ENCODE results near the gene IGSF6. TPM values are rescaled to one million over a fixed set of nuclear protein-coding genes. Genes with fewer than 3 reads are reported as not detected.
A peak's percentile ranks its signal among the peaks of the same experiment; 100 is the strongest.

IGSF6 gene
- polyA plus RNA-seq, 2 donors = 0.45 to 1.1 TPM

DNA sequence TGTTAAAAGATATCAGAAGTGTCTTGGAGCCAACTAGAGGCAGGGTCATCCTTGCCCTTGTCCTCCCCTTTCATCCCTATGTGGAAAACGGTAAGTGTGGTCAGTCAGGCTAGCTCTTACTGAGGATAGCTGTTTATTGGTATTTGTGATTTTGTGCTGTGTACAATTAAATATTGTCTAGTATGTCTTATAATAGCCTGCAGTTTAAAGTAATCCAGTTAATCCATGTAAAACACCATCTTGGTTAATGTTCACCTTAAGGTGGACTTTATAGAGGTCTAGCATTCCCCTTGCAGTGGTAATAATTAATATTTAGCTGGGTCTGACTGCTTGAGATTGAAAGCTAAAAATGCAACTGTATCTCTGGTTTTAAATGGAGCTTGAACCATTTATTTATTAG, 27.4 kb downstream of the IGSF6 start:
- no peak overlapping the region for H3K27ac ChIP-seq (ENCODE audit: low read depth in 2 of 2, low read length in 1 of 2)
- peaks cover 0 to under 1% of the 10 kb centered on the region in 2 donors for H3K4me1 ChIP-seq (ENCODE audit: control insufficient read depth in 2 of 2, insufficient read depth in 2 of 2, low read length in 1 of 2)
- WGBS, 2 donors = 71 to 91% methylated on average over 1 of the region's 1 CpG
- H3K4me3 ChIP-seq (ENCODE audit: low read depth in 1 of 2, low read length in 2 of 2) = no peak overlapping the region
- H3K9me3 ChIP-seq (ENCODE audit: control insufficient read depth in 2 of 2, insufficient read depth in 1 of 2, low read depth in 1 of 2, low read length in 1 of 2) = no peaks in the 10 kb centered on the region
- H3K27me3 ChIP-seq (ENCODE audit: control insufficient read depth in 1 of 2, insufficient read depth in 2 of 2, low read length in 2 of 2) = no peaks in the 10 kb centered on the region
- H3K36me3 ChIP-seq (ENCODE audit: control insufficient read depth in 2 of 2, insufficient read depth in 2 of 2, low read length in 1 of 2) = no peaks in the 10 kb centered on the region

DNA sequence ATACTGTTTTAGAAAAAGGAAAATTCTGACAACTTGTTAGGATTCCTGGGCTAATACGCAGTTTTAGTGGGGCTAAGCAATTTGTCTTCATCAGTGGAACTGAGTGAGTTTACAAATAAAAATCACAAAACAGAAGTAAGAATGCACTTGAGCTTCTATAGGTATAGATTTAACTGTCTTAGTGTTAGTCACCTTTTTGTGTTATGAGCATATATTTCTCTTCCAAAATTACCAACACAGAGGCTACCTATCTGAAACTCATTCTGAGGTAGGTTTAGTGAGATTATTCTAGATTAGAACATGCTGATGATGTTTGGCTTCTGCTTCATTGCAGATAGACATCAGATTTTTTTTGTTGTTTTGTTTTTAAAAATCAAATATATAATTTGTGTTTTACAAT, 29.9 kb downstream of the IGSF6 start:
- Histone ChIP-seq H3K4me3 (ENCODE audit: low read depth in 1 of 2, low read length in 2 of 2) (no peak overlapping the region), H3K36me3 (ENCODE audit: control insufficient read depth in 2 of 2, insufficient read depth in 2 of 2, low read length in 1 of 2) (no peaks in the 10 kb centered on the region), H3K27ac (ENCODE audit: low read depth in 2 of 2, low read length in 1 of 2) (no peak overlapping the region), H3K4me1 (ENCODE audit: control insufficient read depth in 2 of 2, insufficient read depth in 2 of 2, low read length in 1 of 2) (no peaks in the 10 kb centered on the region), H3K9me3 (ENCODE audit: control insufficient read depth in 2 of 2, insufficient read depth in 1 of 2, low read depth in 1 of 2, low read length in 1 of 2) (no peaks in the 10 kb centered on the region), H3K27me3 (ENCODE audit: control insufficient read depth in 1 of 2, insufficient read depth in 2 of 2, low read length in 2 of 2) (no peaks in the 10 kb centered on the region)
- WGBS, 2 donors = 96 to 99% methylated on average over 1 of the region's 1 CpG

DNA sequence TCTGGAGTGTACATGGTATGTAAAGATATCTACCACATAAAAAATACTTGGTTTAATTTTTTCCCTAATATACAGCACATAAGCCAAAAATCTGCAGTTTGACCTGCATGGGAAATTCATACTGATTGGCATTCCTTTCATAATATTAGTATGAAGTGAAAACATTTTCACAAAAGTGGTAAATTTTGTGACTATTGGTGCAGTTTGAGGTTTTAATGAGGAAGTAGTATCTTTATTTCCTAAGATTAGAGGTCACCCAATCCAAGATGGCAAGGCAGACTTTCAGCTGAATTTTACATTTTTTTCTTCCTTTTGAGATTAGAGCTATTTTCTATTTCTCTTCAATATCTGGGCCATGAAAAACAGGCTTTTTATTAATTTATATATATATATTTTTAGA, 31.8 kb downstream of the IGSF6 start:
- no peaks in the 10 kb centered on the region for H3K36me3 ChIP-seq (ENCODE audit: control insufficient read depth in 2 of 2, insufficient read depth in 2 of 2, low read length in 1 of 2)

DNA sequence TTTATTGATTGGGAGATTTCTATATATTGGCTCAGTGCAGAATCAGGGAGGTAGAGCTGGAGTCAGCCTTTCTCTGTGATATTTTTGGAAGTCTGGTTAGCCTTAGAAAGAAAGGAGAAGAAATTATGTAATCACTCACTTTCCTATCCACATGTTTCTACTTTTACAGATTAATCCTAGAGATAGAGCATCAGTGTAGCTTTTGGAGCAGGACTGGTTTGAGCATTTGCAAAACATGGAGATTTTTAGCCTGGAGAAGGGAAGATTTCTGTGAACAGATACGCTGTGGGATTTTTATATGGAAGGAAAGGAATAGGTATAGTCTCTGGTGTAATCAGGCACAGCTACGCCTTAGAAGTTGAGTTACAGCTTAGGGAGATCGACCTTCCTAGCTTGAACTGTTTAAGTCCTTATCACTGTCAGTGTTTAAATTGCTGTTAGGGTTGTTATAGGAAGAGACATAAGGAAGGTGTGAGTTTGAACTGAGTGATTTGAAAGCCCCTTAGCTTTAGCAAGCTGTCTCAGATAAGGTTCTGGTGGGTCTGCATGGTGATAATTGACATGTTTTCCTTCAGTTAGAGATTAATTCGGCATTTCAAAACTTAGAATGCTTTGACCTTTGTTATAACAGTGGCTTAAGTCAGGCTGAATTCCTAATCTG, 32.5 kb downstream of the IGSF6 start:
- H3K27ac ChIP-seq (ENCODE audit: low read depth in 2 of 2, low read length in 1 of 2) = no peak overlapping the region
- no peaks in the 10 kb centered on the region for H3K4me1 ChIP-seq (ENCODE audit: control insufficient read depth in 2 of 2, insufficient read depth in 2 of 2, low read length in 1 of 2)
- no peak overlapping the region for H3K4me3 ChIP-seq (ENCODE audit: low read depth in 1 of 2, low read length in 2 of 2)
- WGBS, 2 donors = 92% methylated on average over 4 of the region's 4 CpGs
- no peaks in the 10 kb centered on the region for H3K27me3 ChIP-seq (ENCODE audit: control insufficient read depth in 1 of 2, insufficient read depth in 2 of 2, low read length in 2 of 2)
- no peaks in the 10 kb centered on the region for H3K9me3 ChIP-seq (ENCODE audit: control insufficient read depth in 2 of 2, insufficient read depth in 1 of 2, low read depth in 1 of 2, low read length in 1 of 2)
- H3K36me3 ChIP-seq (ENCODE audit: control insufficient read depth in 2 of 2, insufficient read depth in 2 of 2, low read length in 1 of 2) = no peaks in the 10 kb centered on the region

More for the DNA sequence above, 31.8 kb downstream of the IGSF6 start:
- no peaks in the 10 kb centered on the region for H3K27me3 ChIP-seq (ENCODE audit: control insufficient read depth in 1 of 2, insufficient read depth in 2 of 2, low read length in 2 of 2)
- H3K9me3 ChIP-seq (ENCODE audit: control insufficient read depth in 2 of 2, insufficient read depth in 1 of 2, low read depth in 1 of 2, low read length in 1 of 2) = no peaks in the 10 kb centered on the region
- no peak overlapping the region for H3K4me3 ChIP-seq (ENCODE audit: low read depth in 1 of 2, low read length in 2 of 2)
- H3K27ac ChIP-seq (ENCODE audit: low read depth in 2 of 2, low read length in 1 of 2) = no peak overlapping the region
- no peaks in the 10 kb centered on the region for H3K4me1 ChIP-seq (ENCODE audit: control insufficient read depth in 2 of 2, insufficient read depth in 2 of 2, low read length in 1 of 2)

DNA sequence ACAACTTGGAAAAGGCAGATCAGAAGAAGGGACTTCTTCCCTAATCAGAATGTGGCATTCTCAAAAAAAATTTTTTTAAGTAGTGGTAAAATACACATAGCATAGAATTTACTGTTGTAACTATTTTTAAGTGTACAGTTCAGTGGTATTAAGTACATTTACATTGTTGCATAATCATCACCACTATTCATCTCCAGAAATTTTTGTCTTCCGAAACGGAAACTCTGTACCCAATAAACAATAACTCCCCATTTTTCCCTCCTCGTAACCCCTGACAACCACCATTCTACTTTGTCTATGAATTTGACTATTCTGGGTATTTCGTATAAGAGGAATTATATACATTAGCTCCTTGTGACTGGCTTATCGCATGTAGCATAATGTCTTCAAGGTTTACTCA, 34.1 kb downstream of the IGSF6 start:
- Histone ChIP-seq H3K4me3 (ENCODE audit: low read depth in 1 of 2, low read length in 2 of 2) (no peak overlapping the region), H3K4me1 (ENCODE audit: control insufficient read depth in 2 of 2, insufficient read depth in 2 of 2, low read length in 1 of 2) (no peaks in the 10 kb centered on the region), H3K27ac (ENCODE audit: low read depth in 2 of 2, low read length in 1 of 2) (no peak overlapping the region), H3K27me3 (ENCODE audit: control insufficient read depth in 1 of 2, insufficient read depth in 2 of 2, low read length in 2 of 2) (no peaks in the 10 kb centered on the region), H3K9me3 (ENCODE audit: control insufficient read depth in 2 of 2, insufficient read depth in 1 of 2, low read depth in 1 of 2, low read length in 1 of 2) (no peaks in the 10 kb centered on the region), H3K36me3 (ENCODE audit: control insufficient read depth in 2 of 2, insufficient read depth in 2 of 2, low read length in 1 of 2) (no peaks in the 10 kb centered on the region)
- 95 to 98% methylated on average over 5 of the region's 5 CpGs for WGBS, 2 donors

DNA sequence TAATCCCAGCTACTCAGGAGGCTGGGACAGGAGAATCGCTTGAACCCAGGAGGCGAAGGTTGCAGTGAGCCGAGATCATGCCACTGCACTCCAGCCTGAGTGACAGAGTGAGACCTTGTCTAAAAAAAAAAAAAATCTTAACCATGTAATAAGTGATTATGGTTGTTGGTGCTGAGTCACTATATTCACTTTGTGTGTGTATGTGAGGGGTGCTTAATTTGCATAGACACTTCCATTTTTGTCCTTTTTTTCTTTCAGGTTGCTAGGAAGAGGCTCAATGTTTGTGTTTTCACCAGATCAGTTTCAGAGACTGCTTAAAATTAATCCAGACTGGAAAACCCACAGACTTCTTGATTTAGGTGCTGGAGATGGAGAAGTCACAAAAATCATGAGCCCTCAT, 34.8 kb downstream of the IGSF6 start:
- Histone ChIP-seq H3K4me1 (ENCODE audit: control insufficient read depth in 2 of 2, insufficient read depth in 2 of 2, low read length in 1 of 2) (no peaks in the 10 kb centered on the region), H3K4me3 (ENCODE audit: low read depth in 1 of 2, low read length in 2 of 2) (no peak overlapping the region), H3K36me3 (ENCODE audit: control insufficient read depth in 2 of 2, insufficient read depth in 2 of 2, low read length in 1 of 2) (no peaks in the 10 kb centered on the region), H3K27me3 (ENCODE audit: control insufficient read depth in 1 of 2, insufficient read depth in 2 of 2, low read length in 2 of 2) (no peaks in the 10 kb centered on the region), H3K9me3 (ENCODE audit: control insufficient read depth in 2 of 2, insufficient read depth in 1 of 2, low read depth in 1 of 2, low read length in 1 of 2) (no peaks in the 10 kb centered on the region), H3K27ac (ENCODE audit: low read depth in 2 of 2, low read length in 1 of 2) (no peak overlapping the region)
- WGBS, 2 donors = 95% methylated on average over 3 of the region's 3 CpGs

DNA sequence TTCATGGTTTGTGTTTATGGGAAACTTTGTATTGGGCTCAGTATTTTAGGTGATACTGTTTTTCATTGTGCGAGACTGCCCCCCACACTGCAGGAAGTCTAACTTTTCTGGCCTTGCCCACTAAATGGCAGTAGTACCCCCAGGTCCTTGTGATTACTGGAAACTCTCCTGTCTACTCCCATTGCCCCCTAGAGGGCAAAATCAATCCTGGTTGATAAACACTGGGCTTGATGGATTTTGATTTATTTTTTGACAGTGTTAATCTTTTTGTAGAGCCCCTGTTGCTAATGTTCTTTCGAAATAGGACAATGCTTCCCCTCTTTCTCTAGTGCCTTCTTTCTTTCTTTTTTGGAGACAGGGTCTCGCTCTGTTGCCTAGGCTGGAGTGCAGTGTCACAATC, 37.5 kb downstream of the IGSF6 start:
- 96 to 97% methylated on average over 3 of the region's 3 CpGs for WGBS, 2 donors
- H3K36me3 ChIP-seq (ENCODE audit: control insufficient read depth in 2 of 2, insufficient read depth in 2 of 2, low read length in 1 of 2) = no peaks in the 10 kb centered on the region
- no peaks in the 10 kb centered on the region for H3K4me1 ChIP-seq (ENCODE audit: control insufficient read depth in 2 of 2, insufficient read depth in 2 of 2, low read length in 1 of 2)
- no peak overlapping the region for H3K27ac ChIP-seq (ENCODE audit: low read depth in 2 of 2, low read length in 1 of 2)
- no peaks in the 10 kb centered on the region for H3K27me3 ChIP-seq (ENCODE audit: control insufficient read depth in 1 of 2, insufficient read depth in 2 of 2, low read length in 2 of 2)
- no peaks in the 10 kb centered on the region for H3K9me3 ChIP-seq (ENCODE audit: control insufficient read depth in 2 of 2, insufficient read depth in 1 of 2, low read depth in 1 of 2, low read length in 1 of 2)
- no peak overlapping the region for H3K4me3 ChIP-seq (ENCODE audit: low read depth in 1 of 2, low read length in 2 of 2)

DNA sequence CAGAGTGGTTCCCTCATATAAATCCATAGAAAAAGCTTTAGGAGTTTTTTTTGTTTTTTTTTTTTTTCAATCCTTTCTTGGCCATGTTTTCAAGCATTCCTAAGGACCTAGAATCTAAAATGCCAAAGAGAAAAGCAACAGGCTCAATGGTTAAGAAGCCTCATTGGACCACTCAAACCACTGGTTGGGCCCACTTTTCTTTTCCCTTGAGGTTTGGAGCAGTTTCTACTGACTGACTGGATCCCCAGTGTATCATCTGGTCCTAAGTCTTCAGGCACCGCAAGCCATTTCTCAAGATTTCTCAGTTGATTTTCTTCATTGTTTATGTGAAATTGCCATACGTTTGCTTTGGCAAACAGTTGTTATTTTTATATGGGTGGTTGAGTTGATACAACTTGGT, 38.6 kb downstream of the IGSF6 start:
- Histone ChIP-seq H3K4me3 (ENCODE audit: low read depth in 1 of 2, low read length in 2 of 2) (no peak overlapping the region), H3K36me3 (ENCODE audit: control insufficient read depth in 2 of 2, insufficient read depth in 2 of 2, low read length in 1 of 2) (no peaks in the 10 kb centered on the region), H3K27ac (ENCODE audit: low read depth in 2 of 2, low read length in 1 of 2) (no peak overlapping the region), H3K27me3 (ENCODE audit: control insufficient read depth in 1 of 2, insufficient read depth in 2 of 2, low read length in 2 of 2) (no peaks in the 10 kb centered on the region), H3K9me3 (ENCODE audit: control insufficient read depth in 2 of 2, insufficient read depth in 1 of 2, low read depth in 1 of 2, low read length in 1 of 2) (no peaks in the 10 kb centered on the region), H3K4me1 (ENCODE audit: control insufficient read depth in 2 of 2, insufficient read depth in 2 of 2, low read length in 1 of 2) (peaks cover 0 to 2% of the 10 kb centered on the region in 2 donors)
- 84 to 89% methylated on average over 2 of the region's 2 CpGs for WGBS, 2 donors

DNA sequence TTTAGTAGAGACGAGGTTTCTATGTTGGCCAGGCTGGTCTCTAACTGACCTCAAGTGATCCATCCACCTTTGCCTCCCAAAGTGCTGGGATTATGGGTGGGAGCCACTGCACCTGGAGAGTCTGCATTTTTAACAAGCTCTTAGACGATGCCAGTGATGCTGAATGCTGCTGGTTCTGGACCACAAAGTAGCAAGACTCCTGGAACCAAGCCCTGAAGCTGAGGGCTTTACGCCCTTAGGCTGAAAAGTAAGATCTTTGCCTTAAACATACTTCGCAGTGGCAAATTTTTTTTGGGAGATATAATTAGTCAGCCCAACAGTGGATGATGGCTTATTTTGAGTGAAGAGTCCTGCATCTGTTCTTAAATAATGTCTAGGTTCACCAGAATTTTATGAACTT, 39.0 kb downstream of the IGSF6 start:
- no peaks in the 10 kb centered on the region for H3K36me3 ChIP-seq (ENCODE audit: control insufficient read depth in 2 of 2, insufficient read depth in 2 of 2, low read length in 1 of 2)
- WGBS, 2 donors = 93% methylated on average over 4 of the region's 4 CpGs
- no peak overlapping the region for H3K27ac ChIP-seq (ENCODE audit: low read depth in 2 of 2, low read length in 1 of 2)
- H3K27me3 ChIP-seq (ENCODE audit: control insufficient read depth in 1 of 2, insufficient read depth in 2 of 2, low read length in 2 of 2) = no peaks in the 10 kb centered on the region
- no peak overlapping the region for H3K4me3 ChIP-seq (ENCODE audit: low read depth in 1 of 2, low read length in 2 of 2)
- H3K9me3 ChIP-seq (ENCODE audit: control insufficient read depth in 2 of 2, insufficient read depth in 1 of 2, low read depth in 1 of 2, low read length in 1 of 2) = no peaks in the 10 kb centered on the region
- H3K4me1 ChIP-seq (ENCODE audit: control insufficient read depth in 2 of 2, insufficient read depth in 2 of 2, low read length in 1 of 2) = peaks cover 0 to 2% of the 10 kb centered on the region in 2 donors

DNA sequence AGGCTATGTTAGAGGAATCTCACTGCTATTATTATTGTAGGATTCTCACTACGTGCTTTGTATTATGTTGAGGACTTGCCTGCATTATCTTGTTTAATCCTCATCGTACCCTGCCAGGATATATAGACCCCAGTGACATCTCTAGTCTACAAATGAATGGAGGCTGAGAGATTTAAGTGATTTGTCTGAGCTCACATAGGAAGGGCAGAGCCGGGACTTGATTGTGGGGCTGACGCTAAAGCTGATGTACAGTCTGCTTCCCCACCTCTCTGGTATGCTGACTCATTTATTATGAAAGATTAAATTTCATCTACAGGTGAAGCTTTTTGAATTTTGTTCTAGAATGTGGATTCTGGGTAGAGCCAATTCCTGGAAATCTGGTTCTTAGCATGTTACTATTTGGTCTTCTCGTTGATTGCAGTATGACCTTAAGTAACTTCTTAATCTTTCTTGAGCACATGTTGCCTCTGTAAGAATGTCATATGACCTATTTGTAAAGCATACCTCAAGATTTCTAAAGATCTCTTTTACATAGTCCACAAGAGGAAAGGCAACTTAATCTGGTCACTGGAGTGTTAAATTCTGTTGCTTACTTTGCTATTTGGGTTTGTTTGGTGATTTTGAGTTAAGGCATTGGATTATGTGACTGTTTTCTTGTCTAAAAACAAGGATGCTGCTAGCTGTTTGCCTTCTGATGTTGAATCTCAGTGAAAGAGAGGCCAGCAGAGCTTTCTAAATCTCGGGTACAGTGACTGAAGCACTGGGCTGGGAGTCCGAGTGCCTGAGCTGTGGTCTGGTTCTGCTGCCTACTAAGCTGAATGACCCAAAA, 40.6 kb downstream of the IGSF6 start:
- 35 to 40% methylated on average over 7 of the region's 7 CpGs for WGBS, 2 donors
- no peaks in the 10 kb centered on the region for H3K36me3 ChIP-seq (ENCODE audit: control insufficient read depth in 2 of 2, insufficient read depth in 2 of 2, low read length in 1 of 2)
- H3K4me1 ChIP-seq (ENCODE audit: control insufficient read depth in 2 of 2, insufficient read depth in 2 of 2, low read length in 1 of 2) = peaks cover 0 to 2% of the 10 kb centered on the region in 2 donors
- H3K27me3 ChIP-seq (ENCODE audit: control insufficient read depth in 1 of 2, insufficient read depth in 2 of 2, low read length in 2 of 2) = no peaks in the 10 kb centered on the region
- H3K4me3 ChIP-seq (ENCODE audit: low read depth in 1 of 2, low read length in 2 of 2) = no peak overlapping the region
- peak overlapping the region; percentile 17 to 77 for H3K27ac ChIP-seq (ENCODE audit: low read depth in 2 of 2, low read length in 1 of 2)
- no peaks in the 10 kb centered on the region for H3K9me3 ChIP-seq (ENCODE audit: control insufficient read depth in 2 of 2, insufficient read depth in 1 of 2, low read depth in 1 of 2, low read length in 1 of 2)

All from esophagus (tissue), 2 donors.